Measurements from ENCODE around the gene COBLL1.

COBLL1 gene

DNA sequence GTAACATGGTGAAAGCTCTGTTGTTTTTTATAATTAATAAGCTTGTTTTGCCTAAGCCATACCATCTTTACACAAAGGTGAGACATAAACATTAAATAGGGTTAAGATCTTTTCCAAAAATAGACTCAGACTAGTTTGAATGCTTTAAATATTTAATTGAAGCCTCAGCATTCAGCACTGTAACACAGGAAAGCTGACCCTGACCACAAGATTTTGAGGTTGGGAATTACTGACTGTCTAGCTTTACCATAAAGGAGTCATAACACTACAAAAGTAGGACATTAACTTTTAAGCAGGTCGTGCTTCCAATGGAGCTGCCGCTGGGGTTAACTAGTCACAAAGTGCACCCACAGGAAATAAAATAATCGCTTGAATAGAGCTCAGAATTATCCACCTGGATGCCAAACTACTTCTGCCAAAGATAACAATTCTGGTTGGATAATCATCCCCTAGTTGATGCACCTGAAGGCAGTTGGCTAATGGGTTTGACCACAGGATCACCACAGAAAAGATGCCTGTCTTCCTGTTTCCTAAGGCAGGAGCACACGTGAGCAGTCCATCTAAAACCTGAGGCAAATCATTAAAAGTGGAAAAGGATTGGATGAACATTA lies 106.2 kb downstream of the COBLL1 start:
- Histone ChIP-seq H3K4me3 (ENCODE audit: low read depth in 1 of 5, low read length in 5 of 5) (no peak overlapping the region), H3K27me3 (ENCODE audit: control insufficient read depth in 5 of 5, insufficient read depth in 4 of 5, low read length in 5 of 5) (no peaks in the 10 kb centered on the region), H3K9me3 (ENCODE audit: control insufficient read depth in 5 of 5, low read length in 5 of 5) (no peaks in the 10 kb centered on the region), H3K27ac (ENCODE audit: low read depth, low read length) (no peak overlapping the region), H3K36me3 (ENCODE audit: control insufficient read depth in 5 of 5, insufficient read depth in 5 of 5, low read length in 5 of 5) (peaks cover 0 to 8% (median 0%) of the 10 kb centered on the region in 5 donors), H3K4me1 (ENCODE audit: control insufficient read depth in 5 of 5, insufficient read depth in 5 of 5, low read length in 5 of 5) (peaks cover 0 to 16% (median 9%) of the 10 kb centered on the region in 5 donors), H3K9ac (ENCODE audit: low read length in 5 of 5) (no peak overlapping the region)

DNA sequence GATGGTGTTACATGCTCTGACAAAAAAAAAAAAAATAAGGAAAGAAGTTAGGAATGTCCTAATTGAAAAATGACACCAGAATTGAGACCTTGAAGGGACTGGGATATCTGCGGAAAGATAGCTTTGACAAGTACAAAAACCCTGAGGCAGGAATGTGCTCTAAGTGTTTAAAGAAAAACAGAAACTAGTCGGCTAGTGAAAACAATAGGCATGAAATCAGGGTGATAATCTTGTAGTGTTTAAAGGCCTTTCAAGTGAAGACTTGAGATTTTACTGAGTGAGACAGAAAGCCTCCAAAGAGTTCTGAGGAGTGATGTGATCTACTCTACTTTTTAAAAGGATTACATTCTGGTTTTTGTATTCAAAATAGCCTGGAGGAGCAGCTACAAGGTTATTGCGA lies 107.4 kb downstream of the COBLL1 start:
- Histone ChIP-seq H3K27ac (ENCODE audit: low read depth, low read length) (peak overlapping the region; percentile 24), H3K9me3 (ENCODE audit: control insufficient read depth in 5 of 5, low read length in 5 of 5) (no peaks in the 10 kb centered on the region), H3K4me1 (ENCODE audit: control insufficient read depth in 5 of 5, insufficient read depth in 5 of 5, low read length in 5 of 5) (peaks cover 0 to 16% (median 9%) of the 10 kb centered on the region in 5 donors), H3K9ac (ENCODE audit: low read length in 5 of 5) (peak overlapping the region in 1 of 5 donors; percentile 11), H3K36me3 (ENCODE audit: control insufficient read depth in 5 of 5, insufficient read depth in 5 of 5, low read length in 5 of 5) (peaks cover 0 to 8% (median 0%) of the 10 kb centered on the region in 5 donors), H3K4me3 (ENCODE audit: low read depth in 1 of 5, low read length in 5 of 5) (no peak overlapping the region), H3K27me3 (ENCODE audit: control insufficient read depth in 5 of 5, insufficient read depth in 4 of 5, low read length in 5 of 5) (no peaks in the 10 kb centered on the region)

DNA sequence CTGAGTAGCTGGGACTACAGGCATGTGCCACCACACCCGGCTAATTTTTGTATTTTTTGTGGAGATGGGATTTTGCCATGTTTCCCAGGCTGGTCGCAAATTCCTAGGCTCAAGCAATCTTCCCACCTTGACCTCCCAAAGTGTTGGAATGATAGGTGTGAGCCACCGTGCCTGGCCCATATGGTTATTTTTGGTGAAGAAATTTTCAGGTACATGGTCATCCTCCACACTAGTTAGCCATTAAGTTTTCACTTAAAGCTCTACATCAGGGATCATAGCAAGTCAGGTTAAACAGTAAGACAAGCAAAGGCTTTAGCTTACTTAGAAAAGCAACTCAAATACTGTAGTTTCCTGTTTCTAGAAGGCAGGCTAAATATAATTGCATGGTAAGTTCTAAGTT lies 116.1 kb downstream of the COBLL1 start:
- Histone ChIP-seq H3K27me3 (ENCODE audit: control insufficient read depth in 5 of 5, insufficient read depth in 4 of 5, low read length in 5 of 5) (no peaks in the 10 kb centered on the region), H3K9me3 (ENCODE audit: control insufficient read depth in 5 of 5, low read length in 5 of 5) (no peaks in the 10 kb centered on the region), H3K27ac (ENCODE audit: low read depth, low read length) (no peak overlapping the region), H3K4me1 (ENCODE audit: control insufficient read depth in 5 of 5, insufficient read depth in 5 of 5, low read length in 5 of 5) (peaks cover 0 to 40% (median 24%) of the 10 kb centered on the region in 5 donors), H3K36me3 (ENCODE audit: control insufficient read depth in 5 of 5, insufficient read depth in 5 of 5, low read length in 5 of 5) (peaks cover 0 to 10% (median 5%) of the 10 kb centered on the region in 5 donors), H3K4me3 (ENCODE audit: low read depth in 1 of 5, low read length in 5 of 5) (no peak overlapping the region), H3K9ac (ENCODE audit: low read length in 5 of 5) (no peak overlapping the region)

DNA sequence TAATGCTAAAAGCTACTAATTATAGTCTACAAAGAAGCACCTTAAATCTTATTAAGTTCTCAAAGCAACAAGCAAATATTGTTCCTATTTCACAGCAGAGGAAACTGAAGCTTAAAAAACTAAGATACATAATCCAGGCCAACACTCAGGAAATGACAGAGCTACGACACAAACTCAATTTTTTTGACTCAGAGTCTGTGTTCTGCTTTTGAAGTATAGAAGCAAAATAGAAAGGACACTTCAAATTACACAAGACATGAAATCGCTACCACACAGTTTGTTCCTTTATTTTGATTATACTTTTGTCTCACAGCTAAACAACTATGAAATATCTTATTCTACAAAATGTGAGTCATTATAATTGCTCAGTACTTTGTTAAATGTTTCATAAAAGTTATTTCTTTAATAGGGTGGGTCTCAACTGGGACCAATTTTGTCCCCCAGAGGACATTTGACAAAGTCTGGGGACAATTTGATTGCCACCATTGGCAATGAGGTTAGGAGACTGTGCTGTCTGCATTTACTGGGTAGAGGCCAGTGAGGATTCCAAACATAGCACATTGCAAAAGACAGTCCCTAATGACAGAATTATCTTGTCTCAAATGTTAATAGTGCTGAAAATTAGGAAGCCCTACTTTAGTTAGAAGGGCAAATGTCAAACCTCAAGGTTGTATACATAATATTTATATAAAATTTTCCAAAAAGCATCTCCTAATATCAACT lies 118.8 kb downstream of the COBLL1 start:
- Histone ChIP-seq H3K9me3 (ENCODE audit: control insufficient read depth in 5 of 5, low read length in 5 of 5) (no peaks in the 10 kb centered on the region), H3K36me3 (ENCODE audit: control insufficient read depth in 5 of 5, insufficient read depth in 5 of 5, low read length in 5 of 5) (peaks cover 9 to 23% (median 21%) of the 10 kb centered on the region in 5 donors), H3K27me3 (ENCODE audit: control insufficient read depth in 5 of 5, insufficient read depth in 4 of 5, low read length in 5 of 5) (no peaks in the 10 kb centered on the region), H3K4me1 (ENCODE audit: control insufficient read depth in 5 of 5, insufficient read depth in 5 of 5, low read length in 5 of 5) (peaks cover 0 to 47% (median 34%) of the 10 kb centered on the region in 5 donors), H3K9ac (ENCODE audit: low read length in 5 of 5) (peak overlapping the region in 1 of 5 donors; percentile 3), H3K27ac (ENCODE audit: low read depth, low read length) (peak overlapping the region; percentile 66), H3K4me3 (ENCODE audit: low read depth in 1 of 5, low read length in 5 of 5) (no peak overlapping the region)

DNA sequence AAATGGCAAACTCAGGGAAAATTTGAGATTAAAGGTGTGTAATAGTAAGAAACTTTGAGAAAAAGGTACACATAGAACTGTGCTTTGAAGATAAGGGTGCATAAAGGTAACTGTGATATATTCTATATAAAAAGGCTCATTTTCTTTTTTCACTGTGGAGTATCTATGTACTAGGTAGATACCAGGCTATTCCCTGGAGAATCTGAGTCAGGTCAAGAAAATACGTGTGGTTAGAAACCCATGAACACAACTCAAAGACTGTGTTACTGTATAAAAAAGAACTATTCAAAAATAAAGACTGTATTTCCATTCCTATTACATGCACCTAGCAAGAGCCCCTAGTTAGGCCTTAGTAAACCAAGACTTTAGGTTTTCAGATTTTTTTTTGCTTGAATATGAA lies 120.2 kb downstream of the COBLL1 start:
- no peak overlapping the region for H3K9ac ChIP-seq (ENCODE audit: low read length in 5 of 5)
- peak overlapping the region; percentile 66 for H3K27ac ChIP-seq (ENCODE audit: low read depth, low read length)

DNA sequence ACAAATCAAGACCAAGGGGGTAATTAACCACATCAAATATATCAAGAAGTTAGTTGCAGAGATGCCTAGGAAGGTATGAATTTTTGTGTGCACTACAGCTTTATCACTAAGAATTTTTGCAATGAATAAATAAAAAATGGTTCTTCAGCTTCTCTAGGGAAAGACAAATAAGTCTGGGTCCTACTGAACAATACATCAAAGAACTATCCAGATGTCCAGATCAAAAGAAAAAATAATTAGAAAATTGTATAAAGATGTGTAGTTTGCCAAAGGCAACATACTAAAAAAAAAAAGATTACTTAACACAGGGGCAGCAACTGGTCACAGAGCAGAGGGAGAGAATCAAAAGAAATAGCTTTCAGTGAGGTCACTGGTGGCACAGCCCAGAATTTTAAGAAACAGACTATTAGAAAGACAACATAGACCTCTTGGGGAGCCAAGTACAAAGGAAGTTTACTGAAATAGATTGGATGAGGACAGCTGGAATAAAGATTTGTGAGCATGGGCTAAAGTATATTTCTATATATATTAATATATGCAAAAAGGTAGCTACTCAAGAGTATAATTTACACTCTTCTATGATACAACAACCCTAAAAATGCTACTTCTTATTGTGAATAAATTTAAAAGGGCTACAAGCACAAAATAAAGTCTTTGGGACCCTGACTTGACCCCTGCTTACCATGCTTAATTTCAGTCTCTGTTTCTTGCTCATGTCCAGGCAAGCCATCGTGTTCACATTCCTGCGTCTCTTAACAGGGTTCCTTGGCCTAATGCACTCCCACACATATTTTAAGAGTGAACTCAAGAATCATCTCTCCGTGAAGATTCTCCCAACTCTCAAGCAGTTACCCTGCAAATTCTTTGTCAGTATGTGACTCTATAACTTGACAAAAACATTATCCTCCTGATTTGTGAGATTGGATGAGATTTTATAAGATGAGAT lies 121.4 kb downstream of the COBLL1 start:
- Histone ChIP-seq H3K9me3 (ENCODE audit: control insufficient read depth in 5 of 5, low read length in 5 of 5) (no peaks in the 10 kb centered on the region), H3K36me3 (ENCODE audit: control insufficient read depth in 5 of 5, insufficient read depth in 5 of 5, low read length in 5 of 5) (peaks cover 13 to 27% (median 23%) of the 10 kb centered on the region in 5 donors), H3K27me3 (ENCODE audit: control insufficient read depth in 5 of 5, insufficient read depth in 4 of 5, low read length in 5 of 5) (no peaks in the 10 kb centered on the region), H3K9ac (ENCODE audit: low read length in 5 of 5) (no peak overlapping the region), H3K4me3 (ENCODE audit: low read depth in 1 of 5, low read length in 5 of 5) (no peak overlapping the region), H3K4me1 (ENCODE audit: control insufficient read depth in 5 of 5, insufficient read depth in 5 of 5, low read length in 5 of 5) (peaks cover 0 to 58% (median 34%) of the 10 kb centered on the region in 5 donors), H3K27ac (ENCODE audit: low read depth, low read length) (peak overlapping the region; percentile 19)

More for the DNA sequence above, 120.2 kb downstream of the COBLL1 start:
- peaks cover 13 to 27% (median 23%) of the 10 kb centered on the region in 5 donors for H3K36me3 ChIP-seq (ENCODE audit: control insufficient read depth in 5 of 5, insufficient read depth in 5 of 5, low read length in 5 of 5)
- H3K27me3 ChIP-seq (ENCODE audit: control insufficient read depth in 5 of 5, insufficient read depth in 4 of 5, low read length in 5 of 5): no peaks in the 10 kb centered on the region
- H3K4me1 ChIP-seq (ENCODE audit: control insufficient read depth in 5 of 5, insufficient read depth in 5 of 5, low read length in 5 of 5): peaks cover 0 to 53% (median 34%) of the 10 kb centered on the region in 5 donors
- H3K4me3 ChIP-seq (ENCODE audit: low read depth in 1 of 5, low read length in 5 of 5): no peak overlapping the region
- H3K9me3 ChIP-seq (ENCODE audit: control insufficient read depth in 5 of 5, low read length in 5 of 5): no peaks in the 10 kb centered on the region

DNA sequence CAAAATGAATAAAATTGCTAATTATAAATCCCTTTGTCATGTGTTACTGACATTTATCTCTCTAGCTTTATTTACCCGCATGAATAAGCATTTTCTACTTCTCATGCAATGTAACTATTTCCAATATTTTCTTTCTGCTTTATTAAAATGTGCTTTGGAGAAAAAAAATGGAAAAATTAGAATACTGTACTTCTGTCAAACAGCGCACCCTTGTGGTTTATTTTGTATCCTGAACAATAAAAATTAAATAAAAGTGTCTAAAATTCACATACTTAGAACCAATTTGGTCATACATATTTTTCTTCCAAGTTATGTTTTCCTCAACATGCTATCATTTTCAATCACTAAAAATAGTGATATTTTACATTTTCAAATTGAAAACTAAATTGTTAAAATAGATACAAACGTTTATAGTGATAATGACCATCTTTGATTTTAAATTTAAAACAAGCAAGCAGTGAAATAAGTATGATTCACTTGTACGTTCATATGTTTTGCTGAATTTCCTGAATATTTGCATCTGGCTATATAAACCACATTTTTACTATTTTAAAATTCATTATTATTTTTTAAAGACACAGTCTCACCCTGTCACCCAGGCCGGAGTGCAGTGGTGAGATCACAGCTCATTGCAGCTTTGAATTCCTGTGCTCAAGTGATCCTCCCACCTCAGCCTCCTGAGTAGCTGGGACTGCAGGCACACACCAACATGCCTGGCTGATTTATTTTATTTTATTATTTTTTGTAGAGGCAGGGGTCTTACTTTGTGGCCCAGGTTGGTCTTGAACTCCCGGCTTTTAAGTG lies 124.4 kb downstream of the COBLL1 start:
- Histone ChIP-seq H3K4me3 (ENCODE audit: low read depth in 1 of 5, low read length in 5 of 5) (no peak overlapping the region), H3K9me3 (ENCODE audit: control insufficient read depth in 5 of 5, low read length in 5 of 5) (no peaks in the 10 kb centered on the region), H3K27ac (ENCODE audit: low read depth, low read length) (peak overlapping the region; percentile 52), H3K9ac (ENCODE audit: low read length in 5 of 5) (no peak overlapping the region), H3K27me3 (ENCODE audit: control insufficient read depth in 5 of 5, insufficient read depth in 4 of 5, low read length in 5 of 5) (no peaks in the 10 kb centered on the region), H3K36me3 (ENCODE audit: control insufficient read depth in 5 of 5, insufficient read depth in 5 of 5, low read length in 5 of 5) (peaks cover 13 to 30% (median 21%) of the 10 kb centered on the region in 5 donors), H3K4me1 (ENCODE audit: control insufficient read depth in 5 of 5, insufficient read depth in 5 of 5, low read length in 5 of 5) (peaks cover 0 to 69% (median 22%) of the 10 kb centered on the region in 5 donors)

DNA sequence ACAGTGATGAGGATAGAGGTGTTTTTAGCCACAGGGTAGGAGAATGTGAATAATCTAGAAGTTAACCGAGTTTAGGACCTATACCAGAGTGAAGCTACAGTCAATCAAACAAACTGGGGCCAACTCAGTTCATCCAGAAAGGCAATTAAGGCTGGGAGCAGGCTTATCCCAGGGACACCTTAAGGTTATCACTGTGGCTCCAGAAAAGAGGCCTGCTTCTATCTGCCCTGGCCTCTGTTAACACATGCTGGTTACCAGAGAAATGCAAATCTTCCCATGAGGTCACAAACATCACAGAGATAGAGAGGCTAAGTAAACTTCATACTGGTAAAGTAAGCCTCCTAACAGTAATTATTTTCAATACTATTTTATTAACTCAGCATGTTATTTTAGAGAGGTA lies 127.2 kb downstream of the COBLL1 start:
- no peaks in the 10 kb centered on the region for H3K27me3 ChIP-seq (ENCODE audit: control insufficient read depth in 5 of 5, insufficient read depth in 4 of 5, low read length in 5 of 5)
- peak overlapping the region in 1 of 5 donors; percentile 20 for H3K9ac ChIP-seq (ENCODE audit: low read length in 5 of 5)

DNA sequence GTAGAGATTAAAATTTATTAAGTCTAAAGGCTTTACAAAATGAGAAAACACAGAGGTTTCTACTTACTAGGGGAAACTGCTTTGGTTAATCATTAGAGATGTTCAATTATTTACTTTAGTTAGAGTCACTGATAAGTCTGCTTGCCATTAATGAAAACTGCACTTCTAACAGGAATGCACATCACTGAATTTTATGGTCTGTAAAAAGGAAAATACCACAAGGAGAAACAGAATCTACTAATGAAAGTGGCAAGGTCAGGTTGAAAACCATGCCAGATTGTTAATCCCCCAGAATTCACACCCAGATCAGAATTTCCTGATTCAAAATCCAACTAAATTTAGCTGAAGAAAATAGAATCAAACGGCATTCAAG lies 129.9 kb downstream of the COBLL1 start:
- Histone ChIP-seq H3K36me3 (ENCODE audit: control insufficient read depth in 5 of 5, insufficient read depth in 5 of 5, low read length in 5 of 5) (peaks cover 0 to 10% (median 5%) of the 10 kb centered on the region in 5 donors), H3K9me3 (ENCODE audit: control insufficient read depth in 5 of 5, low read length in 5 of 5) (no peaks in the 10 kb centered on the region), H3K4me1 (ENCODE audit: control insufficient read depth in 5 of 5, insufficient read depth in 5 of 5, low read length in 5 of 5) (peaks cover 0 to 37% (median 0%) of the 10 kb centered on the region in 5 donors), H3K27ac (ENCODE audit: low read depth, low read length) (peak overlapping the region; percentile 11), H3K27me3 (ENCODE audit: control insufficient read depth in 5 of 5, insufficient read depth in 4 of 5, low read length in 5 of 5) (no peaks in the 10 kb centered on the region), H3K9ac (ENCODE audit: low read length in 5 of 5) (no peak overlapping the region), H3K4me3 (ENCODE audit: low read depth in 1 of 5, low read length in 5 of 5) (no peak overlapping the region)

More for the DNA sequence above, 127.2 kb downstream of the COBLL1 start:
- Histone ChIP-seq H3K4me3 (ENCODE audit: low read depth in 1 of 5, low read length in 5 of 5) (no peak overlapping the region), H3K27ac (ENCODE audit: low read depth, low read length) (peak overlapping the region; percentile 81), H3K36me3 (ENCODE audit: control insufficient read depth in 5 of 5, insufficient read depth in 5 of 5, low read length in 5 of 5) (peaks cover 10 to 29% (median 20%) of the 10 kb centered on the region in 5 donors), H3K9me3 (ENCODE audit: control insufficient read depth in 5 of 5, low read length in 5 of 5) (no peaks in the 10 kb centered on the region), H3K4me1 (ENCODE audit: control insufficient read depth in 5 of 5, insufficient read depth in 5 of 5, low read length in 5 of 5) (peaks cover 0 to 42% (median 3%) of the 10 kb centered on the region in 5 donors)
